GM12878 (cell line): Measurements from ENCODE around the gene ANKRD13D. TPM values are rescaled to one million over a fixed set of nuclear protein-coding genes. Genes with fewer than 3 reads are reported as not detected.
A peak's percentile ranks its signal among the peaks of the same experiment; 100 is the strongest.

Source experiments
- EGR1 ChIP-seq, 2 experiments: IDR thresholded peaks; 1 replicate in 1 of 2; 2 replicates in 1 of 2; pipeline ENCODE4 v1.6.1; 2011 to 2012; ENCODE audit warnings: low read depth in 2 of 2, low read length in 2 of 2, borderline replicate concordance in 1 of 2, mild to moderate bottlenecking in 1 of 2, moderate library complexity in 1 of 2
- NKRF ChIP-seq: fragments of 450-650 bp; conservative IDR thresholded peaks from 2 replicates; pipeline ENCODE4 v1.6.1; 2017; ENCODE audit warnings: mild to moderate bottlenecking, moderate library complexity
- SKIL ChIP-seq: fragments of 450-650 bp; IDR thresholded peaks from 2 replicates; pipeline ENCODE4 v1.6.1; 2017; ENCODE audit warnings: mild to moderate bottlenecking, low read depth, inconsistent platforms; ENCODE audit not compliant: poor library complexity, severe bottlenecking
- SPI1 ChIP-seq: IDR thresholded peaks from 2 replicates; pipeline ENCODE4 v1.6.1; 2011; ENCODE audit warnings: low read depth, mild to moderate bottlenecking, low read length, moderate library complexity, borderline replicate concordance; ENCODE audit not compliant: insufficient read depth
- ZBTB11 ChIP-seq: fragments of 450-650 bp; formaldehyde crosslinking; IDR thresholded peaks from 2 replicates; pipeline ENCODE4 v1.5.0; 2022; ENCODE audit warnings: mild to moderate bottlenecking, missing genetic modification characterization
- ZBTB40 ChIP-seq: fragments of 450-650 bp; IDR thresholded peaks from 2 replicates; pipeline ENCODE4 v1.6.1; 2016; ENCODE audit warnings: mild to moderate bottlenecking, moderate library complexity, borderline replicate concordance
- ZNF592 ChIP-seq: fragments of 450-650 bp; IDR thresholded peaks from 2 replicates; pipeline ENCODE4 v1.6.1; 2017; ENCODE audit warnings: mild to moderate bottlenecking, moderate library complexity
- ZZZ3 ChIP-seq: IDR thresholded peaks from 2 replicates; pipeline ENCODE4 v1.6.1; 2011; ENCODE audit warnings: low read depth; ENCODE audit not compliant: control insufficient read depth, insufficient read length
- polyA plus RNA-seq, 11 experiments: library from polyadenylated mRNA; depleted of rRNA in 4 of 11; unstranded in 6 of 11; stranded (reverse) in 5 of 11; fragments of >200 nt; fragmentation: Nextera tagmentation in 4 of 11; fragmentation: Illumina TruSeq in 1 of 11; extraction: Ambion mirVana in 4 of 11; extraction: Trizol in 1 of 11; gene quantifications; 1 replicate in 1 of 11; 2 replicates in 10 of 11; pipeline versions ENCODE4 v1.2.1 to v1.2.3, GENCODE V29; 2011 to 2016; ENCODE audit warnings: inconsistent platforms in 2 of 11, missing spikeins in 2 of 11, low read depth in 1 of 11
- total RNA-seq, 4 experiments: library from RNA; depleted of rRNA in 3 of 4; stranded (reverse); fragments of >200 nt in 3 of 4; fragmentation: Illumina TruSeq in 1 of 4; extraction: Trizol in 1 of 4; gene quantifications; 2 replicates each; pipeline versions ENCODE4 v1.2.1 to v1.2.3, GENCODE V29; 2013 to 2021

Gene ANKRD13D
- total and polyA plus RNA-seq, 10 of the 15 experiments (the other 5 are each of a cell fraction or from before 2014, with no cell fraction given), result 2.0 to 56.2 (median 21.4) TPM

- no peak for TF ChIP-seq ZBTB11 (CRISPR knock-in tag)
- peak; percentile 32; the same call in 1 of the 2 replicates for TF ChIP-seq ZBTB40
- TF ChIP-seq SKIL, result peak; percentile 35
- TF ChIP-seq ZZZ3, result no peak
- peak; percentile 91 for TF ChIP-seq ZNF592
- peak; percentile 50; the same call in 1 of the 2 replicates for TF ChIP-seq SPI1
- peak in 1 of 2 experiments; percentile 66; a peak in 1 of 3 replicates for TF ChIP-seq EGR1 (IDR thresholded peaks at IDR 0.05; ENCODE audit: borderline replicate concordance in 1 of 2, low read depth in 2 of 2, low read length in 2 of 2)
- TF ChIP-seq NKRF, result peak; percentile 39; the same call in 1 of the 2 replicates
Measured at GRCh38 chr11:67277231-67277961, 11.7 kb upstream of the ANKRD13D start (continued).
